Measurements from ENCODE around the gene CTF1.
A peak's percentile ranks its signal among the peaks of the same experiment; 100 is the strongest.
"Not testable (repeated sequence)": the region's sequence is repeated elsewhere in the genome, so short reads cannot be mapped to it uniquely, and the experiment has no call there.

CTF1 gene

DNA sequence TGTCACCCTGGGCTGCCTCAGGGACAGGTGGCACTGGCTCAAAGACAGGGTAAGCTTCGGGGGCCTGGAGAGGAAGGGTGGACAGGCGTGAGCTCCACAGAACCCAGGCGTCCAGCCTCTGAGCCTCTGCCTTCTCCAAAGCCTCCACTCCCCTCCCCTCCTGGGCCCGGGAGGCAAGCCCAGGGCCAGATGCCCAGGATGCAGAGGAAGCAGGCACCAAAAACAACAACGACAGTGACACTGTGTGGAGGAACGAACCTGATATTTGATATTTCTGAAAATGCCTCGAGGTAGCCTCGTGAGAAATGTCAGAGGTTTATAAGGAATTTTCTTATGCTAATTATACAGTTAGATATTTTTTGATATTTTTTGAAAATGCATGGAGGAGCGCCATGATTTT lies 8.5 kb upstream of the CTF1 start:
- no peak for DNase-seq (ENCODE audit: low read depth in 3 of 3)

DNA sequence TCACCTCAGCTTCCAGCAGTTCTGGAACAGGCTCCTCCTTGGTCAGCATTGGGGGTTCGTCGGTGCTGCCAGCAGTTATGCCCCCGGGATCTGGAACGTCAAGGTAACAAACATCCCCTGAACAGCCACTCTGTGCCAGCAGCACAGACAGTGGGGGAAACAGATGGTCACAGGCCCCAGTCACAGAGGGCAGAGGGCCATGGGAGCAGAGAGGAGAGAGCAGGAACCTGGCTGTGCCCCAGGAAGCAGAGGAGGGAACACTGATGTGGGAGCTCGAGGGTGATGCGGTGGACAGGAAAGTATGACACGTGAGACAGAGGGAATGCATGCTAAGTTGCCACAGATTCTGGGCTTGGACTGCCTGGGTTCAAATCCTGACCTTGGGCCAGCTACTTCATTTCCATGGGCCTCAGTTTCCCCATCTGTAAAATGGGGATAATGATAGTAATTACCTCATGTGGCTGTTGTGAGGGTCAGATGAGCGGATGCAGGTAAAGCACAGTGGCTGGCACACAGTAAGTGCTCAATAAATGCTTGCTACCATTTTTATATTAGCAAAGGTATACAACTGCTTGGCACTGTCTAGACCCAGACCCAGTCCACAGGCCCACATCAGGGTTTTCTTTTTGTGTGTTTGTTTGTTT lies 7.4 kb upstream of the CTF1 start:
- no peak for DNase-seq (ENCODE audit: low read depth in 3 of 3)

DNA sequence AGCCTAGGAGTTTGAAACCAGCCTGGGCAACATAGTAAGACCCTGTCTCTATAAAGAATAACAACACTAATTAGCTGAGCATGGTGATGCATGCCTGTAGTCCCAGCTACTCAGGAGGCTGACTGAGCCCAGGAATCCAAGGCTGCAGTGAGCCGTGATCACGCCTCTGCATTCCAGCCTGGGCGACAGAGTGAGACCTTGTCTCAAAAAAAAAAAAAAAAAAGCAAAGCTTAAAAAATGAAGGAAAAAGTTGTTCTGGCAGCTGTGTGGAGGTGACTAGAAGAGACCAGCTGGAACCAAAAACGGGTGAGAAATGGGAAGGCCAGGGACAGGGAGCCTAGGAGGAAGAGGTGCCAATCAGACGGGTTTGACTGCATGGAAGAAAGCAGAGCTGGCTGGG lies 6.7 kb upstream of the CTF1 start:
- DNase-seq (ENCODE audit: low read depth in 3 of 3): no peak

DNA sequence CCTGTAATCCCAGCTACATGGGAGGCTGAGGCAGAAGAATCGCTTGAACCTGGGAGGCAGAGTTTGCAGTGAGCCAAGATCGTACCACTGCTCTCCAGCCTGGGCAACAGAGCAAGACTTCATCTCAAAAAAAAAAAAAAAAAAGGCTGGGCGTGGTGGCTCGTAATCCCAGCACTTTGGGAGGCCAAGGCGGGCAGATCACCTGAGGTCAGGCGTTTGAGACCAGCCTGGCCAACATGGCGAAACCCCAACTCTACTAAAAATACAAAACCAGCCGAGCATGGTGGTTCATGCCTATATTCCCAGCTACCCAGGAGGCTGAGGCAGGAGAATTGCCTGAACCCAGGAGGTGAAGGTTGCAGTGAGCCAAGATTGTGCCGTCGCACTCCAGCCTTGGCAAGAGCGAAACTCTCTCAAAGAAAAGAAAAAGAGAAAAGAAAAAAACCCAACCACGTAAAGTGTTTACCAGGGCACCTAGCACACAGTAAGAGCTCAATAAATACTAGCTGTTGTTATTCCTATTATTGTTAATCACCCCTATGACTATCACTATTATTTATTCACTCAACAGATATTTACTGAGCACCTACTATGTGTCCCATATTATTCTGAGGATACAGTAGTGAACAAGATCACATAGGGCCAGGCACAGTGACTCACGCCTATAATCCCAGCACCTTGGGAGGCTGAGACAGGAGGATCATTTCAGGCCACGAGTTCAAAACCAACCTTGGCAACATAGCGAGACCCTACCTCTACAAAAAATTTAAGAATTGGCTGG lies 5.2 kb upstream of the CTF1 start:
- not testable (repeated sequence) for DNase-seq (ENCODE audit: low read depth in 3 of 3)

DNA sequence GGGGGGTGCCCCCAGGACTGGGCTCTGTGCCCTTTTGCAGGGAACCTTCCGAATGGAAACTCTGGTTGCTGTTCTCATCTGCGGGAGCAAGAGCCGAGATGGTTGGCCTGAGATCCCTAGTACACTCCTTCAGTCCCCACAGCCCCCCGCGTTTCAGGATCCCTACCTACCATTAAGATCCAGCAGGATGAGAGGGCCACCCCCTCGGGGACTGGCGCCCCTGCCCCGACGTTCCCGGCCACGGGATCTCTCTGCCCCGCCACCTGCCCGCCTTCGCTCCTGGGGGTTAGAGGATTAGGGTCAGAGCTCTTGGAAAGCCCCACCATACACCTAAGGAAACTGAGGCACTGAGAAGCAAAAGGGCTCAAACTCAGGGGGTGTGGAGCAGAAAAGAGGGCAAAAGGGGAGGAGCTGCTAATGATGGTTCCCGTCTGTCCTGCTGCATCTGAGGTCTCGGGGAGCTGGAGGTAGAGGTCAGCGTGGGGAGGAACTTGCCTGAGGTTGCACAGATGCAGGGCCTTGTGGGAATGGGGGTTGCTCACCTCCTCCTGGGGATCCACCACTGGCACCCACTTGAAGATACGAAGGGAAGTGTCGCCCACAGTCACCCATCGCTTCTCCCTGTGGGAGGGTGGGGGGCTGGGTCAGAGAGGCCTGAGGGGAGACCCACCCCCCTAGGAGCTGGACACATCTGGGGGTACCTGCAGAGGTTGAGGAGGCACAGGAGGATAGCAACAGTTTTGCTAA lies 3.6 kb upstream of the CTF1 start:
- no peak for DNase-seq (ENCODE audit: low read depth in 3 of 3)

DNA sequence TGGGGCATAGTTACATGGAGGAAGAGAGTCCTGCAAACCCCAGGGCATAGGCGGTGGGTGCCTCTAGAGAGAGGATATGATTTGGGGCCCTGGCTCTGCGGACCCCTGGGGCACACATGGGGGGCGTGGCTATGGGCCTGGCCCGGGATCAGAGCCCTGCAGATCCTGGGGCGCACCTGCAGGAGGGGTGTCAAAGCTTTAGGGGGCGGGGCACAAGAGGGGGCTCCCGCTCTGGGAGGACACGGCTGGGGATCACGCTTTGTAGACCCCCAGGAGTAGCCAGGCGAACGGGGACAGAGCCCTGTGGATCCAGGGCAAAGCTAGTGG lies 3.0 kb upstream of the CTF1 start:
- DNase-seq (ENCODE audit: low read depth in 3 of 3): peak in 1 of 3 experiments; percentile 24

DNA sequence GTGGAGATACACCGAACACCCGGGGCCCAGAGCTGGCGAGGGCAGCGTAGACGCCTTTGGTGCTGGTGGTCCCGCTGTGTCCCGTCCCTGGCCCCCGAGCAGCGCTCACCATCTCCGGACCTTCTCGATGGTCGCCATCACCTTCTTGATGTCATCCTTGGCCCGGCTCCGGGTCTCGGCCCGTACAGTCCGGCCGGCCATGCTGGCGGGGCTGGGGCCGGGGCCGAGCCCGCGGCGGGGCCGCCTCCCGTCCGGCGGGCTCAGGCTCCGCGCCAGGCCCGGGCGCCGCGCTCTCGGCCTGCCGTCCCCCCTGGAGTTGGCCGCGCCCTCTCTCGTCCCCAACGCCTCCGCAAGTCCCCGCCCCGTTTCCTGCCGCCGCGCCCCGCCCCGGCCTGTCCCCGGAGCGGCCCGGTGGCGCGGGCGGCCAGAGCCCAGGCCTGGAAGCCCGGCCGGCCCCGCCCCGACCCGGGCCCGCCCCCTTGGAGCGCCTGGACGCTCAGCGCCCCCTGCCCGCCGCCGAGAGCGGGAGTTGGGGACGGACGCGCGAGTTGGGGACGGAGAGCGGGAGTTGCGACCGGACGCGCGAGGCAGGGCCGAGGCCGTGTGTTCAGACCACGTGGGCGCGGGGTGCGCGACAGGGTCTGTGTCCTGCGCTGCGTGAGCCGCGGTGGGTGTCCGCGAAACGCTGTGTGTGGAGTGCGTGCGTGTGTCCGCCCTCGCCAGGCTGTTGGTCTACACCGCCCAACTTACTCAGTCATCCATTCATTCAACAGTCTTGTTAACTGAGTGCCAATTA lies 2.5 kb upstream of the CTF1 start, which contains the start of gene BCL7C:
Gene BCL7C, minus strand, starts transcription at position 334 of the 796 bp plus-strand sequence. Its CDS starts 133 bp downstream, at position 201.
- peak; percentile 61 to 90 (median 62) for DNase-seq (ENCODE audit: low read depth in 3 of 3)

DNA sequence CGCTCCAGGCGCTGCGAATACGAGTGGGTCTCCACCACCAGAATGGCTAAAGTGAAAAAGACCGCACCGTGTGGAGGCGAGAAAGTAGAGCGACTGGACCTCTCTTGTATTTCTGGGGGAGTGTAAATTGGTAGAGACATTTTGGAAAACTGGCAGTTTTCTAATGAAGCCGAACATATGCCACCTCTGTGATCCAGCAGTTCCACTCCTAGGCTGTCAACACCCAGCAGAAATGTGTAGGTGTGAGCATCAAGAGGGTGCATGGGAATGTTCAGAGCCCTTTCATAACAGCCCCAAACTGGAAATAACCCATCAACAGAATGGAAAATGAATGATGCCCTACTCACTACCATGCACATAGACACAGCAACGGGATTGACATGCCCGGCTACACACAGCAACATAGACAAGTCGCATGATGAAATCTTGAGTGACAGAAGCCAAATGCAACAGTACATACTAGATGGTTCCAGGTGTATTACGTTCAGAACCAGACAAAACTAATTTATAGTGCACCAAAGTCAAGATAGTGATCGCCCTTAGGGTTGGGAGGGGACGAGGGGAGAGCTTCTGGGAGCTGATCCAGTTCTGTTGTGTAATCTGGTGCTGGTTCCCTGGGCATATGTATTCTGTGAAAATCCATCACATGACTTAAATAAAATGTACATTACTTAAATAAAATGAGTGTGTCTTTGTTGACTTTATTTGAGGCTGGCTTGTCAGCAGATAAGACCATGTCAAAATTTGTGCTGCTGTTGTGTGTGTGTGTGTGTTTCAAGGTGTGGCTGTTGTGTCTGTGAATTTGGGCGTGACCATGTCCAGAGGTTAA lies 1.7 kb upstream of the CTF1 start:
- no peak for DNase-seq (ENCODE audit: low read depth in 3 of 3)

DNA sequence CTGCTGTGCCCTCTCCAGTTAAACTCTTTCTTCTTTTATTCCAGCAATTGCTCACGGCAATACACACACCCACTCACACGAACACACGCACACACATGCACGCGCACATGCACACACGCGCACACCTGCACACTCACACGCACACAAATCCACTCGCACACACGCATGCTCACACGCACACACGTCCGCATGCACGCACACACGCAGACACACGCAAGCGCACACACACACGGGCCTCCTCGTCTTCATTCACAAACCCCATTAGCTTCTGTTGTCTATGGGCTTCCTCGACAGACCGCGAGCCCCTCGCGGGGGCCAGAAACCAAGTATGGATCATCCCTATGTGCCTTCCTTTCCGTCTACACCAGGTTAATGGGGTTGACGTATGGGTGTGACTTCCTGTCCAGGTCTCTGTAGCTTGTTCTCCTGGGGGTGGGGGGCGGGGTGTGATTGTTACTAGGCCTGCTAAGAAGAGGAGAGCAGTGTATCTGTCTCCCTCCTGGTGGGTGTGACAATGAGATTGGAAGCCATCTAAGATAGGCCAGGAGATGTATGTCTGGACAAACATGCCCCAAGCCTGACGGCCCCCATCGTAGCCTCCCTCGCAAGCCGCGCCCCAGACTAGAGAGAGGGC lies 670 bp upstream of the CTF1 start:
- DNase-seq (ENCODE audit: low read depth in 3 of 3): no peak

DNA sequence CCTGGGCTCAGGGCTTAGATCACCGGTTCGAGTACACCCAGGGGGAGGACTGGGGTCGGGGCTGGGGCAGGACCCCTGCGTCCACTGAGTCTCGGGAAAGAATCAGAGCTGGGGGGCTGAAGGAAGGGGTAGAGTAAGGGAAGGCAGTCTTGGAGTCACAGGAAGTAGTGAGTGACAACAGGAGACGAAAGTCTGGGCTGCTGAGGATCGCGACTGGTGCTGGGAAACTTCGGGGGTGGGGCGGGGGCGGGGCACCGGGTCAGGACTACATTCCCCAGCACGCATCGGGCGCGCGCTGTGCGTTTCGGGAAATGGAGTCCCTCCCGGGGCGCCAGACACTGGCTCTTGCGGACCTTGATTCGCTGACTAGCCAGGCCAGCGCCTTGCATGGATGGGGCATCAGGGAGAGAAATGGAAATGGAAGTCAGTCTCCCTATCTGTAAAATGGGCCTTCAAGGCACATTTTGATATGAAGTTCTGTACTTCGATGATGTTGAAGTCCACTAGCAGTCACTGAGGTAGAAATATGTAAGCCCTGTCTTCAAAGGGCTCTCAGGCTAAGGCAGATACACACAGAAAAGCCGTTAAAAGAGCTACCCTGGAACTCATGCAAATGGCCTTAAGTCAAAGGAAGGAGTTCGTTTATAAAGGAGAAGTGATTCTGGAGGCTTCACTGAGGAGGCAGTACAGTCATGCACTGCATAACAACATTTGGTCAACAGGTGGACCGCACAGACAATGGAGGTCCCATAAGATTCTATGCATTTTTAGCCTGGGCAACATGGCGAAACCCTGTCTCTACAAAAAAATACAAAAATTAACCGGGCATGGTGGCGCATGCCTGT lies 697 bp downstream of the CTF1 start:
- peak; percentile 66 to 82 (median 67) for DNase-seq (ENCODE audit: low read depth in 3 of 3)

DNA sequence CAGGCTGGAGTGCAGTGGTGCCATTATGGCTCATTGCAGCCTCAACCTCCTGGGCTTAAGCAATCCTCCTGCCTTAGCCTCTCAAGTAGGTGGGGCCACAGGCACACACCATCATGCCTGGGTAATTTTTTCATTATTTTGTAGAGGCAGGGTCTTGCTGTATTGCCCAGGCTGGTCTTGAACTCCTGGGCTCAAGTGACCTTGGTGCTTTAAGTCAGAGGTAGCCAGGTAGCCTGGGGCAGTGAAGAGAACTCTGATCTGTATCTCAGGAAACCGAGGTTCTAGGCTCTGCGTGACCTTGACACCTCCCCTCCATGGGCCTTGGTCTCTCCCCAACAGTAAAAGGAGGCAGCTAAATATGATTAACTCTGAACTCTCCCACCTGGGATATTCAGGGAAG lies 3.4 kb downstream of the CTF1 start:
- DNase-seq (ENCODE audit: low read depth in 3 of 3): no peak

DNA sequence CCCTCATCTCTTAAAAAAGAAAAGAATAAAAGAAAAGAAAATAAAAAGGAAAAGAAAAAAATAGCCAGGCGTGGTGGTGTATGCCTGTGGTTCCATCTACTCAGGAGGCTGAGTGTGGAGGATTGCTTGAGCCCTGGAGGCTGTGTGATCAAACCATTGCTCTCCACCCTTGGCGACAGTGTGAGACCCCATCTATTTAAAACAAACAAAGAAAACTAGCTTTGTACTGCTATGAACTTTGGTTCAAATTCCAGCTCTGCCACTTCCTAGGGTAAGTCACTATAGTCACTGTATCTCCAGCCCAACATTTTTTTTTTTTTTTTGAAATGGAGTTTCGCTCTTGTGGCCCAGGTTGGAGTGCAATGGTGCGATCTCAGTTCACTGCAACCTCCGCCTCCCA lies 4.2 kb downstream of the CTF1 start:
- DNase-seq (ENCODE audit: low read depth in 3 of 3): no peak

DNA sequence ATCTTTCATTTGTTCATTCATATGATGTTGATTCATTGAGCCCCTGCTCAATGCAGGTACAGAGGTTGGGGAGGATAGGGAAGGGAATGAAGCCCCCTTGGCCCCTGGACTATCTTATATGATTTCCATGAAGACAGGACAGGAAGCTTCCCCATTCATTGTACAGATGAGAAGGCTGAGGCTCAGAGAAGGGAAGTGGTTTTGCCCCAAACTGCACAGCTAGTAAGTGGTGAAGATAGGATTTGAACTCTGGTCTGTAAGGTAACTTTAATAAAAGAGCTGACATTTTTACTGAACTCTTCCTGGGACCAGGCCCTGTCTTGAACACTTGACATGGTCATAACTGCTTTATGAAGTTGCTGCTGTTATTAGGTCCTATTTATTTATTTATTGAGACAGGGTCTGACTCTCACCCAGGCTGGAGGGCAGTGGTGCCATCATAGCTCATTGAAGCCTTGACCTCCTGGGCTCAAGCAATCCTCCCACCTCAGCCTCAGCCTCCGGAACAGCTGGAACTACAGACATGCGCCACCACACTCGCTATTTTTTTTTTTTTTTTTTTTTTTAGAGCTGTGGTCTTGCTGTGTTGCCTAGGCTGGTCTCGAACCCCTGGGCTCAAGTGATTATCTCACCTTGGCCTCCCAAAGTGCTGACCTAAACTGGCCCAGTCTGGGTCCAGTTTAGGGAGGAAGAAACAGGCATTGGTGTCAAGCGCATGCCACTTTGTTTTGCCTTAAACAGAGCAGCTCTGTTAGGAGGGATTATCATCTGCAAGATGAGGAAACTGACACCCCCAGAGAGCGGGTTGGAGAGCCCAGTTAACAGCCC lies 5.0 kb downstream of the CTF1 start:
- DNase-seq (ENCODE audit: low read depth in 3 of 3): no peak

DNA sequence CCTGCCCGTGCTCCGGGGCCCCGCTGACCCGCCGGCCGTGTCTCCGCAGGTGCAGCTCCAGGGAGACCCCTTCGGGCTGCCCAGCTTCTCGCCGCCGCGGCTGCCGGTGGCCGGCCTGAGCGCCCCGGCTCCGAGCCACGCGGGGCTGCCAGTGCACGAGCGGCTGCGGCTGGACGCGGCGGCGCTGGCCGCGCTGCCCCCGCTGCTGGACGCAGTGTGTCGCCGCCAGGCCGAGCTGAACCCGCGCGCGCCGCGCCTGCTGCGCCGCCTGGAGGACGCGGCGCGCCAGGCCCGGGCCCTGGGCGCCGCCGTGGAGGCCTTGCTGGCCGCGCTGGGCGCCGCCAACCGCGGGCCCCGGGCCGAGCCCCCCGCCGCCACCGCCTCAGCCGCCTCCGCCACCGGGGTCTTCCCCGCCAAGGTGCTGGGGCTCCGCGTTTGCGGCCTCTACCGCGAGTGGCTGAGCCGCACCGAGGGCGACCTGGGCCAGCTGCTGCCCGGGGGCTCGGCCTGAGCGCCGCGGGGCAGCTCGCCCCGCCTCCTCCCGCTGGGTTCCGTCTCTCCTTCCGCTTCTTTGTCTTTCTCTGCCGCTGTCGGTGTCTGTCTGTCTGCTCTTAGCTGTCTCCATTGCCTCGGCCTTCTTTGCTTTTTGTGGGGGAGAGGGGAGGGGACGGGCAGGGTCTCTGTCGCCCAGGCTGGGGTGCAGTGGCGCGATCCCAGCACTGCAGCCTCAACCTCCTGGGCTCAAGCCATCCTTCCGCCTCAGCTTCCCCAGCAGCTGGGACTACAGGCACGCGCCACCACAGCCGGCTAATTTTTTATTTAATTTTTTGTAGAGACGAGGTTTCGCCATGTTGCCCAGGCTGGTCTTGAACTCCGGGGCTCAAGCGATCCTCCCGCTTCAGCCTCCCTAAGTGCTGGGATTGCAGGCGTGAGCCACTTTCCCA lies 5.9 kb downstream of the CTF1 start:
- DNase-seq (ENCODE audit: low read depth in 3 of 3): peak in 1 of 3 experiments; percentile 50

DNA sequence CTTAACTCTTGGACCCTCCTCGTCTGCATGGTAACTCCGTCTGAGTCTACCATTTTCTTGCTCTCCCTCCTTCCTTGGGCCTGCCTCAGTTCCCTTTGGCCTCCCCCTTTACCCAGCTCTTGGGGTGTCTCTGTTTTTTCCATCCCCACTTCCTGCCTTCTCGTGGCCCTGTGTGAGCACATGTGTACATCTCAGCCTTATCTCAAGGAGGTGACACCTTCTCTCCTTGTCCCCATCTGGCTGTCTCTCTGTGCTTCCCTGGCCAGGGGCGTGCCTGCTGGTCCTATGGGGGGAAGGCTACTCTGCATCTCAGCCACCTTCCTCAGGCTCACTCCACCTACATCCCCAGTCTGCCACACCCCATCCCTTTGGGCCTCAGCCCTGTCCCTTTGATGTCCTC lies 6.6 kb downstream of the CTF1 start:
- DNase-seq (ENCODE audit: low read depth in 3 of 3): no peak

DNA sequence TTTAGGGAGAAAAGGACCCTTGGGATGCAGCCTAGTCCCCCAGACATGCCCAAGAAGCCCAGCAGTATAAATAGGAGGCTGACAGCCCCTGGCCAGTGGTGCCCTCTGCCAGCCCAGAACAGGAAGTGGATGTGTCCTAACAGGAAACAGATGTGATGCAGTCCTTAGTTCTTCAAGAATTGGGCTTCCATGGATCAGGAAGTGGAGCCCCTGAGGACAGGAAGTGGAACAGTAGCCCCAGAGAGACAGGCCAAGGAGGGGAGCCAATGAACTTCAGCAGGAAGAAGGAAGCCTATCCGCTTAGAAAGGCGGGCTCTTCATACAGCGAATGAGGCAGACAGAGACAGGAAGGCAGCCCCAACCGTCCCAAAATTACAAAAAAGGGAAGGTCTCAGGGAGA lies 7.2 kb downstream of the CTF1 start:
- DNase-seq (ENCODE audit: low read depth in 3 of 3): no peak

DNA sequence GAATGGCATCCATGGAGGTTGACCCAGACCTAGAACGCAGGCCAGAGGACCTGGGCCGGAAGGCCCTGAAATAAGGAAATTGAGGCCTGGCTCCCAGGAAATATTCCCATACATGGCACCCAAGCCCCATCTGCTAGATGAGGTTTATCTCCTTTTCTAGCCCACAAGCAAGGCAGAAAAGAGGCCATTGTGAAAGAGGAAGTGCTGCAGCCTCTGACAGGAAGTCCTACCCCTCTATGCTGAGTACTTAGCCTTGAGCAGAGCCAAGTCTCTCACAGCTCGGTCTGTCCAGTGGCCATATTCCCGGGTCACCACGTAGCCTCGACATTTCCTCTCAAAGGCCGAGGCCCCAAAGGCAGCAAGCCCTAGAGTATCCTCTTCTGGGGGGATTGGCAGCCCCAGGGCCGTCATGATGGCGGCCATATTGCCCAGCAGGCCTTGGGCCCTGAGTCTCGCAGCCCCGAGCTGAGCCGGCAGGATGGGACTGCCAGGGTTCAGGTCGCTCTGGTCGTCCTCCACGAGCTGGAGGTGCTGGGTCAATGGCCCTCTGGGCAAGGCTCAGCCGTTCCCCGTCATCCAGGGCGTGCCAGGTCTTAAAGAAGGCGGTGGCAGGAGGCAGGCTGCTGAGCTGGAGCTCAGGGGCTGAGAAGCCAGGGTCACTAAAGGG lies 7.8 kb downstream of the CTF1 start:
- no peak for DNase-seq (ENCODE audit: low read depth in 3 of 3)

All from stimulated activated CD4-positive, alpha-beta T cell treated with anti-CD3 and anti-CD28 coated beads, TNF-alpha, amount 100 ng/mL, for 24 hours (primary cell).